HT-29 (cell line): ENCODE results near the gene DMAC1. TPM values are rescaled to one million over a fixed set of nuclear protein-coding genes. Genes with fewer than 3 reads are reported as not detected.

Experiments
- DNase-seq: peaks from one replicate; pipeline ENCODE4 v3.0.0-alpha.2; 2015; ENCODE audit warnings: low spot score
- total RNA-seq: library from RNA; depleted of rRNA; stranded (reverse); fragments of >200 nt; shearing (Covaris generic); gene quantifications from 2 replicates; pipeline ENCODE4 v1.2.3, GENCODE V29; 2014

The DMAC1 gene
- total RNA-seq, 1 experiment from 2014 or later: 30.9 TPM

GRCh38 chr9:7783635-7784063 lies 15.9 kb downstream of the DMAC1 start:
- DNase-seq: no peak

DNA sequence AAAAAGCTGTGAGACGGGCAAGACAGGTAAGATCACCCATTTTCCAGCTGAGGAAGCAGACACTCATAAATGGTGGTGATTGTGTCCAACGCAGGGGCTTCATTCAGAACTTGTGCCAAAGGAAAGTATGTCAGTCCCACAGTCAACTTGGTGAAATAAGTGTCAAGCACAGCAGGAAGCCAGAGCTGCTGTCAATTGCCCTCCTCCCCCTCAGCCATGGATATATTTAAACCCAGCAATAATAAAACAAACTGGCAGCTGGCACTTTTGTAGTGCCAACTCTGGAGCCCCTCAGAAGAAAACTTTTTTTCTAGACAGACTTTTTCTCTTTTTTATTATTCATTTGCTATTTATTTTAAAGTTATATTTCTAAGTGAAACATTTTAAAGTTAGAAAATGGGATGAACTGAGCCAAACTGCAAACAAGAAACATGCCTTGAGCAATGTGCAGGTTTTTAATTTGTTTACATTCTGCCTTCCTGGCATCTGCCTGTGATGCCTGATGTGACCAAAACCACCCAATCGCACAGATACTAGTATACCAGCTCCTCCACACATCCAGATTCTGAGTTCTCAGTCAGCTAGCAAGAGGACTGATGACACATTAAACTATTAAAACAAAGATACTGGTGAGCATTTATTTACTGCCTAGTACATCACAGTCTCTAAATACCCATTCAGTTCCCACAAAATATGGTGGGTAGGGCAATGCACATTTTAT lies 17.0 kb downstream of the DMAC1 start:
- no peak for DNase-seq

GRCh38 chr9:7780261-7780988 lies 19.2 kb downstream of the DMAC1 start:
- DNase-seq: no peak

- no peak for DNase-seq
Observed at GRCh38 chr9:7778851-7779600, 20.6 kb downstream of the DMAC1 start.

DNA sequence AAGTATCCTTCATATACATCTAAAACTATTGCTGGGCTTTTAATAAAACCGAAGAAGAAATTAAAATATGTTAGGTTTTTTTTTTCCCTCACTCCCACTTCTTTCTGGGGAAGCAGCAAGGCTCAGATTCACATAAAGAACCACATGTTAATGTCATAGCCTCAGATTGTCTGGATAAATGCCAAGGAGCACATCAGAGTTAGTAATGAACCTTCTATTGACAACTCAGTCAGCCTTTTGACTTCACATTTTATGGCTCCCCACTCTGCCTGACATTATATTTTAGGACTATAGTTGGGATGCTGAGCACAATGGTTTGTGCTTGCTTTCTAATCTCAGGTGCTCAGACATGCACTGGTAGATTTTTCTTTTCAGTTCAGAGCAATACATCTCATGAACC lies 21.8 kb downstream of the DMAC1 start:
- DNase-seq: no peak

GRCh38 chr9:7770111-7770510 lies 29.5 kb downstream of the DMAC1 start:
- DNase-seq: no peak

DNA sequence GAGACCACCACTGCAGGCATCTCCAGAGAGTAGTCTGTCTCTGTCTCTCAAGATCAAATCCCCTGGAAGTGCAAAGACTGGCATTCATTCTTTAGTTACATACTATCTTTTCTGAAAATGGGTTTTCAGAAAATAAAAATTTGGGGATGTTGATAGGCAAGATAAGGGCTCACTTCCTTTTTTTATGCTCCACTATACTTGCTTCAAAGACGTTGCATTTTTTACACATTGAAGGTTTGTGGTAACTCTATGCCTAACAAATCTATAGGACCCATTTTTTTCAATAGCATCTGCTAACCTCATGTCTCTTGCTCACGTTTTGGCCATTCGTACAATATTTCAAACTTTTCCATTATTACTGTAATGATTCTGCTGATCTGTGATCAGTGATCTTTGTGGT lies 37.0 kb downstream of the DMAC1 start:
- DNase-seq: no peak

GRCh38 chr9:7760014-7760415 lies 39.6 kb downstream of the DMAC1 start:
- DNase-seq: no peak

- DNase-seq: no peak
Observed at GRCh38 chr9:7756088-7756487, 43.5 kb downstream of the DMAC1 start.

DNA sequence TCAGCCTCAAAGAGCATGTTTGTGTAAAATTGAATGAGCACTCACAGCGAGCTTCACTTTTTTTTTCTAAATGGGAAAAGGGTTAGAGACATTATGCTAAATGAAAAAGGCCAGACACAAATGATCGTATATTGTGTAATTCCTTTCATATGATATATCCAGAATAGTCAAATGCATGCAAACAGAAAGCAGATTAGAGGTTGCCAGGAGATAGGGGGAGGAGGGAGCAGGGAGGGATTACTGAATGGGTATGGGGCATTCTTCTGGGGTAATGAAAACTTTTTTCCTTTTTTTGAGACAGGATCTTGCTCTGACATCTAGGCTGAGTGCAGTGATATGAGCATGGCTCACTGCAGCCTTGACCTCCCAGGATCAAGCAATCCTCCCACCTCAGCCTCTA lies 47.1 kb downstream of the DMAC1 start:
- no peak for DNase-seq
